SU-DHL-6 (cell line): ENCODE measurements around the gene SYT9.

Experiments
- H2AFZ ChIP-seq: fragments of 200-600 bp; sonication (generic); 2 replicates; pipeline ENCODE4 v1.6.1; 2014; ENCODE audit warnings: low read depth, mild to moderate bottlenecking, moderate library complexity, mixed read lengths, antibody characterized with exemption, low read length; ENCODE audit not compliant: severe bottlenecking
- H3F3A ChIP-seq: fragments of 200-600 bp; shearing (Covaris generic); 2 replicates; pipeline ENCODE4 v1.6.0; 2016; ENCODE audit warnings: antibody characterized with exemption, mild to moderate bottlenecking; ENCODE audit not compliant: insufficient read depth
- H3K27ac ChIP-seq: fragments of 200-600 bp; sonication (generic); 2 replicates; pipeline ENCODE4 v1.5.1; 2016; ENCODE audit warnings: low read depth, mild to moderate bottlenecking, low read length, moderate library complexity, mixed read lengths
- H3K27me3 ChIP-seq: fragments of 200-600 bp; sonication (generic), shearing (Covaris generic); 2 replicates; pipeline ENCODE4 v1.6.0; 2014; ENCODE audit warnings: mild to moderate bottlenecking, low read length
- H3K36me3 ChIP-seq: fragments of 200-600 bp; sonication (generic); 2 replicates; pipeline ENCODE4 v1.6.1; 2014; ENCODE audit warnings: mild to moderate bottlenecking, low read length, mixed read lengths
- H3K4me2 ChIP-seq: fragments of 300-600, 200-600 bp; shearing (Covaris generic), sonication (generic); 2 replicates; pipeline ENCODE4 v1.6.0; 2014; ENCODE audit warnings: low read length, low read depth, mild to moderate bottlenecking; ENCODE audit not compliant: poor library complexity, severe bottlenecking
- H3K4me3 ChIP-seq: fragments of 200-600 bp; sonication (generic); 2 replicates; pipeline ENCODE4 v1.5.1; 2014; ENCODE audit warnings: antibody characterized with exemption, low read length, mild to moderate bottlenecking, mixed read lengths; ENCODE audit not compliant: insufficient read depth, poor library complexity, severe bottlenecking
- H3K79me2 ChIP-seq: fragments of 200-600 bp; sonication (generic); 2 replicates; pipeline ENCODE4 v1.6.1; 2014; ENCODE audit warnings: mild to moderate bottlenecking, low read length, moderate library complexity; ENCODE audit not compliant: insufficient read depth
- H3K9ac ChIP-seq: fragments of 200-600 bp; sonication (generic); 2 replicates; pipeline ENCODE4 v1.7.0; 2014; ENCODE audit warnings: mild to moderate bottlenecking, low read length
- H3K9me2 ChIP-seq: fragments of 200-600 bp; sonication (generic); replicated peaks from 2 replicates; pipeline ENCODE4 v1.6.1; 2014; ENCODE audit warnings: low read length; ENCODE audit not compliant: insufficient read depth
- H3K9me3 ChIP-seq: fragments of 200-600 bp; sonication (generic); 2 replicates; pipeline ENCODE4 v1.6.1; 2014; ENCODE audit warnings: low read length, mixed read lengths; ENCODE audit not compliant: insufficient read depth
- H4K20me1 ChIP-seq: fragments of 200-600 bp; sonication (generic); 2 replicates; pipeline ENCODE4 v1.6.1; 2014; ENCODE audit warnings: low read depth, mild to moderate bottlenecking, antibody characterized with exemption, low read length, moderate library complexity, mixed read lengths
- EZH2phosphoT487 ChIP-seq: fragments of 200-600 bp; sonication (generic), shearing (Covaris generic); conservative IDR thresholded peaks from 2 replicates; pipeline ENCODE4 v1.6.1; 2018; ENCODE audit warnings: mild to moderate bottlenecking, antibody characterized with exemption, low read length, moderate library complexity, mixed read lengths
- TF ChIP-seq, protein P1 (sequence below): fragments of 200-600 bp; sonication (generic); IDR thresholded peaks from one replicate; pipeline ENCODE4 v1.5.1; 2017; ENCODE audit warnings: antibody characterized with exemption, mild to moderate bottlenecking, low read length, moderate library complexity; ENCODE audit not compliant: insufficient read depth, poor library complexity, severe bottlenecking

Gene SYT9

DNA sequence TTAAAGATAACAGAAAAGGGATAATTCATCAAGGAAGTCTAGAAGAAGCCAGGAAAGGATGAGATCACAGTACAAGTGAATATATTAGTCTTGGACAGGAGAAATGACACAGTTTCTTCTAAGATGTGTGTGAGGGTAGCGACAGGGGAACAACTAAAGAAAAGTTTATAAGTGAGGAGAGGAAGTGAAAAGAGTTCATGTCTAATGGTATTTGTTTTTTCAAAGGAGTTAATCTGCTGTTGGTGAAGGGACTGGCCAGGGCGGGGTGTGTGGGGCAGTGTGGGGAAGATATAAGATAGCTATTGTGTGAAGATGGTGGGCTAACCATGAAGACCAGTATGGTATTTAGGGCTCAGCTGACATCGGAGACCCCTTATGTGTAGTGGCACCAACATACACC is 254.5 kb downstream of the SYT9 start:
- no peaks in the 10 kb centered on the region for H3K36me3 ChIP-seq
- H4K20me1 ChIP-seq: no peaks in the 10 kb centered on the region
- H2AFZ ChIP-seq: no peak overlapping the region
- H3K4me2 ChIP-seq: no peak overlapping the region
- no peaks in the 10 kb centered on the region for H3K9me3 ChIP-seq
- H3K9me2 ChIP-seq: no peaks in the 10 kb centered on the region
- no peaks in the 10 kb centered on the region for H3F3A ChIP-seq
- no peak for TF ChIP-seq EZH2phosphoT487
- TF ChIP-seq, protein P1, sequence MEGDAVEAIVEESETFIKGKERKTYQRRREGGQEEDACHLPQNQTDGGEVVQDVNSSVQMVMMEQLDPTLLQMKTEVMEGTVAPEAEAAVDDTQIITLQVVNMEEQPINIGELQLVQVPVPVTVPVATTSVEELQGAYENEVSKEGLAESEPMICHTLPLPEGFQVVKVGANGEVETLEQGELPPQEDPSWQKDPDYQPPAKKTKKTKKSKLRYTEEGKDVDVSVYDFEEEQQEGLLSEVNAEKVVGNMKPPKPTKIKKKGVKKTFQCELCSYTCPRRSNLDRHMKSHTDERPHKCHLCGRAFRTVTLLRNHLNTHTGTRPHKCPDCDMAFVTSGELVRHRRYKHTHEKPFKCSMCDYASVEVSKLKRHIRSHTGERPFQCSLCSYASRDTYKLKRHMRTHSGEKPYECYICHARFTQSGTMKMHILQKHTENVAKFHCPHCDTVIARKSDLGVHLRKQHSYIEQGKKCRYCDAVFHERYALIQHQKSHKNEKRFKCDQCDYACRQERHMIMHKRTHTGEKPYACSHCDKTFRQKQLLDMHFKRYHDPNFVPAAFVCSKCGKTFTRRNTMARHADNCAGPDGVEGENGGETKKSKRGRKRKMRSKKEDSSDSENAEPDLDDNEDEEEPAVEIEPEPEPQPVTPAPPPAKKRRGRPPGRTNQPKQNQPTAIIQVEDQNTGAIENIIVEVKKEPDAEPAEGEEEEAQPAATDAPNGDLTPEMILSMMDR: no peak
- H3K27ac ChIP-seq: no peak overlapping the region
- H3K9ac ChIP-seq: no peak overlapping the region
- H3K4me3 ChIP-seq: no peak overlapping the region
- H3K27me3 ChIP-seq: no peaks in the 10 kb centered on the region
- H3K79me2 ChIP-seq: no peaks in the 10 kb centered on the region

DNA sequence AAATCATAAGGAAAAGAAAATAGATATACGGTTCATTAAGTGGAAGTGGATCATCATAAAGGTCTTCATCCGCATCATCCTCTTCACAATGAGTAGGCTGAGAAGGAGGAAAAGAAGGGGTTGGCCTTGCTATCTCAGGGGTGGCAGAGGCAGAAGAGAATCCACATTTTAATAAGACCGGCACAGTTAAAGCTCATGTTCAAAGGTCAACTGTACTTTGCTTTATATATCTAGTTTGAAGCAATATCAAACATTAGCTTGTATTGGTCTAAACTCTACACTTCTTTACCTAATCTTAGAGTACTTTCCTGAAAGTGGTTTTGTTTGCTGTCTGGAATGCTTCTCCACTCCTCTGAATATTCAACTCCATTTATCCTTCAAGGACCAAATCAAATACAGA is 256.4 kb downstream of the SYT9 start:
- H3K9ac ChIP-seq: no peak overlapping the region
- no peak overlapping the region for H3K4me2 ChIP-seq
- TF ChIP-seq, protein P1: no peak
- TF ChIP-seq EZH2phosphoT487: no peak
- H2AFZ ChIP-seq: no peak overlapping the region
- no peaks in the 10 kb centered on the region for H4K20me1 ChIP-seq
- H3F3A ChIP-seq: peaks cover 11% of the 10 kb centered on the region
- H3K4me3 ChIP-seq: no peak overlapping the region
- H3K79me2 ChIP-seq: no peaks in the 10 kb centered on the region
- H3K9me3 ChIP-seq: no peaks in the 10 kb centered on the region
- no peak overlapping the region for H3K27ac ChIP-seq
- no peaks in the 10 kb centered on the region for H3K27me3 ChIP-seq
- H3K9me2 ChIP-seq: no peaks in the 10 kb centered on the region
- no peaks in the 10 kb centered on the region for H3K36me3 ChIP-seq

DNA sequence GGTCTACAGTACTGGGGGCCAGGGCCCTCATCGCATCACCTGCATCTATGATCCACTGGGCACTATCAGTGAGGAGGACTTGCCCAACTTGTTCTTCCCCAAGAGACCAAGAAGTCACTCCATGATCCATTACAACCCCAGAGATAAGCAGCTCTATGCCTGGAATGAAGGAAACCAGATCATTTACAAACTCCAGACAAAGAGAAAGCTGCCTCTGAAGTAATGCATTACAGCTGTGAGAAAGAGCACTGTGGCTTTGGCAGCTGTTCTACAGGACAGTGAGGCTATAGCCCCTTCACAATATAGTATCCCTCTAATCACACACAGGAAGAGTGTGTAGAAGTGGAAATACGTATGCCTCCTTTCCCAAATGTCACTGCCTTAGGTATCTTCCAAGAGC is 258.3 kb downstream of the SYT9 start:
- Histone ChIP-seq H2AFZ (no peak overlapping the region), H3K79me2 (no peaks in the 10 kb centered on the region), H3K4me3 (no peak overlapping the region), H3K36me3 (no peaks in the 10 kb centered on the region), H4K20me1 (no peaks in the 10 kb centered on the region), H3F3A (peaks cover 11% of the 10 kb centered on the region), H3K9ac (no peak overlapping the region), H3K9me2 (no peaks in the 10 kb centered on the region), H3K4me2 (no peak overlapping the region), H3K27me3 (no peaks in the 10 kb centered on the region), H3K27ac (no peak overlapping the region), H3K9me3 (no peaks in the 10 kb centered on the region)
- TF ChIP-seq, protein P1: no peak

DNA sequence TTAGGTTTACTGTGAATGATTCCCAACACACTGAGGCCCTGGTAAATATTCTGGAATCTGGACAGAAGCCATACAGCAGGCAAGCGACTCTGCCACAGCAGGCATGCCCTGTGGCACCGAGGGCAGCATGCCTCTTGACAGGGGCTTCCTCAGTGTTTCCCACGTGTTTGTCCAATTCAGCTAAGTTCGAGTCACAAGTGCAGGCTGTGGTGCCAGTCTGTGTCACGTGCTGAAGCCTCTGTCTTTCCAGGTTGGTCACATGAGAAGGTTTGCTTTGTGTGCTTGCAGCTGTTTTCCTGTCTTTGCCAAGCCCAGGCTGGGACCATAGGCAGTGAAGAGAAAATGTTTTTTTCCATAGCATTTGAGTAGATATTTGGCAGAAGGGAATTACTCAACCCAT is 259.7 kb downstream of the SYT9 start:
- Histone ChIP-seq H3K79me2 (no peaks in the 10 kb centered on the region), H3K4me2 (no peak overlapping the region), H3K27ac (no peak overlapping the region)

More for the DNA sequence above, 259.7 kb downstream of the SYT9 start:
- TF ChIP-seq, protein P1: no peak
- TF ChIP-seq EZH2phosphoT487: no peak
- Histone ChIP-seq H4K20me1 (no peaks in the 10 kb centered on the region), H3K36me3 (no peaks in the 10 kb centered on the region), H3K4me3 (no peak overlapping the region), H3F3A (peaks cover 11% of the 10 kb centered on the region), H2AFZ (no peak overlapping the region), H3K9ac (no peak overlapping the region), H3K9me2 (no peaks in the 10 kb centered on the region), H3K27me3 (no peaks in the 10 kb centered on the region), H3K9me3 (no peaks in the 10 kb centered on the region)
